SKM-1 (cell line): Measurements from ENCODE around the gene MUC13.

Experiments
- DNase-seq: peaks from one replicate; lab custom pipeline; 2025; ENCODE audit not compliant: unreplicated experiment; lab: John Stamatoyannopoulos, UW

MUC13 gene

GRCh38 chr3:124878561-124879336 lies 55.8 kb downstream of the MUC13 start:
- no peak for DNase-seq

GRCh38 chr3:124877674-124878073 lies 56.9 kb downstream of the MUC13 start:
- no peak for DNase-seq

GRCh38 chr3:124876401-124876878 lies 58.1 kb downstream of the MUC13 start:
- no peak for DNase-seq

- DNase-seq: no peak
Observed at GRCh38 chr3:124873226-124873625, 61.3 kb downstream of the MUC13 start.

- DNase-seq: no peak
Observed at GRCh38 chr3:124867511-124867910, 67.0 kb downstream of the MUC13 start.

GRCh38 chr3:124862006-124862405 lies 72.5 kb downstream of the MUC13 start:
- no peak for DNase-seq

- DNase-seq: no peak
Observed at GRCh38 chr3:124861041-124861440, 73.5 kb downstream of the MUC13 start.

GRCh38 chr3:124860599-124860998 lies 74.0 kb downstream of the MUC13 start:
- no peak for DNase-seq

GRCh38 chr3:124859025-124859424 lies 75.5 kb downstream of the MUC13 start:
- DNase-seq: no peak

- DNase-seq: no peak
Observed at GRCh38 chr3:124858275-124858674, 76.3 kb downstream of the MUC13 start.

- DNase-seq: no peak
Observed at GRCh38 chr3:124856677-124857076, 77.9 kb downstream of the MUC13 start.
